ENCODE results near the gene SPATA2. TPM values are rescaled to one million over a fixed set of nuclear protein-coding genes. Genes with fewer than 3 reads are reported as not detected.

SPATA2 gene
- total RNA-seq, 2 experiments from 2014 or later: 8.4 to 9.0 TPM

- no peak for DNase-seq
- Mint-ChIP-seq H3K27me3 (no peaks in the 10 kb centered on the region), H3K36me3 (ENCODE audit: low read depth) (peaks cover 60% of the 10 kb centered on the region), H3K27ac (no peak overlapping the region), H3K4me3 (no peak overlapping the region), H3K9me3 (no peaks in the 10 kb centered on the region), H3K4me1 (peaks cover 30% of the 10 kb centered on the region)
- CTCF ChIA-PET: interaction anchor here (1.1 kb wide), 1 partner anchor 129 kb away, joined by 6 read pairs; no protein-coding TSS in a partner anchor
- POLR2A ChIA-PET: no interaction called here
Measured at GRCh38 chr20:49942942-49943341, 27.6 kb upstream of the SPATA2 start.

GRCh38 chr20:49942303-49942702 is 27.0 kb upstream of the SPATA2 start:
- POLR2A ChIA-PET: no interaction called here
- DNase-seq: no peak
- Mint-ChIP-seq H3K4me1 (peaks cover 36% of the 10 kb centered on the region), H3K9me3 (no peaks in the 10 kb centered on the region), H3K36me3 (ENCODE audit: low read depth) (peaks cover 56% of the 10 kb centered on the region), H3K27me3 (no peaks in the 10 kb centered on the region), H3K27ac (no peak overlapping the region), H3K4me3 (no peak overlapping the region)
- CTCF ChIA-PET: interaction anchor here (0.6 to 1.5 kb wide), 3 partner anchors 9 to 368 kb away, joined by 3 to 6 read pairs (median 3); no protein-coding TSS in a partner anchor

GRCh38 chr20:49941456-49941855 is 26.1 kb upstream of the SPATA2 start:
- Mint-ChIP-seq H3K4me1 (peaks cover 42% of the 10 kb centered on the region), H3K9me3 (no peaks in the 10 kb centered on the region), H3K27me3 (no peaks in the 10 kb centered on the region), H3K36me3 (ENCODE audit: low read depth) (peaks cover 54% of the 10 kb centered on the region), H3K27ac (no peak overlapping the region), H3K4me3 (no peak overlapping the region)
- ChIA-PET CTCF (interaction anchor here (0.6 to 1.5 kb wide), 2 partner anchors 10 to 367 kb away, joined by 3 read pairs; no protein-coding TSS in a partner anchor), POLR2A (no interaction called here)
- DNase-seq: no peak

GRCh38 chr20:49938173-49939163 is 23.1 kb upstream of the SPATA2 start:
- Mint-ChIP-seq H3K36me3 (ENCODE audit: low read depth) (peaks cover 30% of the 10 kb centered on the region), H3K9me3 (no peaks in the 10 kb centered on the region), H3K4me1 (peaks cover 54% of the 10 kb centered on the region), H3K27ac (no peak overlapping the region), H3K4me3 (peak overlapping the region; percentile 91), H3K27me3 (no peaks in the 10 kb centered on the region)
- DNase-seq: no peak
- POLR2A ChIA-PET: interaction anchor here (0.8 to 2.4 kb wide), 2 partner anchors 24 to 125 kb away, joined by 3 to 7 read pairs; partner anchors contain the start of gene SLC9A8
- CTCF ChIA-PET: interaction anchor here (0.6 to 1.7 kb wide), 6 partner anchors 24 to 171 kb away, joined by 3 to 9 read pairs (median 4); no protein-coding TSS in a partner anchor

GRCh38 chr20:49937027-49937929 is 21.9 kb upstream of the SPATA2 start:
- Mint-ChIP-seq H3K9me3 (no peaks in the 10 kb centered on the region), H3K27ac (peak overlapping the region; percentile 91), H3K36me3 (ENCODE audit: low read depth) (peaks cover 30% of the 10 kb centered on the region), H3K4me3 (peak overlapping the region; percentile 91), H3K27me3 (no peaks in the 10 kb centered on the region), H3K4me1 (peaks cover 54% of the 10 kb centered on the region)
- POLR2A ChIA-PET: interaction anchor here (0.7 to 2.4 kb wide), 13 partner anchors 9 to 401 kb away, joined by 3 to 26 read pairs (median 4); partner anchors contain the start of genes PEDS1, SLC9A8 and SPATA2
- CTCF ChIA-PET: interaction anchor here (0.6 to 1.8 kb wide), 9 partner anchors 9 to 172 kb away, joined by 3 to 9 read pairs (median 4); no protein-coding TSS in a partner anchor
- no peak for DNase-seq

- Mint-ChIP-seq H3K4me1 (peaks cover 52% of the 10 kb centered on the region), H3K36me3 (ENCODE audit: low read depth) (peaks cover 24% of the 10 kb centered on the region), H3K4me3 (peak within 1 kb of the TSS; percentile 91), H3K27me3 (no peaks in the 10 kb centered on the region), H3K9me3 (no peaks in the 10 kb centered on the region), H3K27ac (peak within 1 kb of the TSS; percentile 91)
- POLR2A ChIA-PET: interaction anchor here (0.7 to 2.4 kb wide), 18 partner anchors 10 to 607 kb away, joined by 3 to 26 read pairs (median 3); partner anchors contain the start of genes PEDS1, SLC9A8, SPATA2 and UBE2V1
- DNase-seq: peak; percentile 92
- CTCF ChIA-PET: interaction anchor here (0.6 to 1.8 kb wide), 13 partner anchors 8 to 340 kb away, joined by 3 to 9 read pairs (median 3); partner anchors contain the start of genes PEDS1 and UBE2V1
Measured at GRCh38 chr20:49936153-49937026, 21.1 kb upstream of the SPATA2 start, which contains the start of gene RNF114. RNF114 (plus strand) TSS chr20:49936397; CDS start chr20:49936413, 16 bp downstream.

- Mint-ChIP-seq H3K4me3 (peak overlapping the region; percentile 91), H3K27ac (peak overlapping the region; percentile 40), H3K36me3 (ENCODE audit: low read depth) (peaks cover 18% of the 10 kb centered on the region), H3K4me1 (peaks cover 46% of the 10 kb centered on the region), H3K9me3 (no peaks in the 10 kb centered on the region), H3K27me3 (peaks cover under 1% of the 10 kb centered on the region)
- ChIA-PET CTCF (interaction anchor here (0.7 to 1.6 kb wide), 8 partner anchors 9 to 340 kb away, joined by 3 to 4 read pairs (median 3); partner anchors contain the start of genes PEDS1, SPATA2 and UBE2V1), POLR2A (interaction anchor here (0.7 to 2.4 kb wide), 13 partner anchors 11 to 606 kb away, joined by 3 to 26 read pairs (median 3); partner anchors contain the start of genes SLC9A8, SPATA2 and UBE2V1)
- DNase-seq: no peak
Measured at GRCh38 chr20:49935746-49936152, 20.4 kb upstream of the SPATA2 start.

DNA sequence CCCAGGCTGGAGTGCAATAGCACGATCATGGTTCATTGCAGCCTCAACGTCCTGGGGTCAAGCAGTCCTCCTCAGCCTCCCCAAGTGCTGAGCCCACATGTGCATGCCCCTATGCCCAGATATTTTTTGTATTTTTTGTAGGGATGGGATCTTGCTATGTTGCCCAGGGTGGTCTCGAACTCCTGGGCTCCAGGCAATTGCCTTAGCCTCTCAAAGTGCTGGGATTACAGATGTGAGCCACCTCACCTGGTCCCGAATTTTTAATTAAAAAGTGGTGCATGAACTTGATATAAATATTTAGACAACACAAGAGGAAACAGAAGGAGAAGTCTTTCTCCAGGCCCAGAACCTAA is 13.8 kb upstream of the SPATA2 start:
- peaks cover 13% of the 10 kb centered on the region for H3K4me1 Mint-ChIP-seq
- ChIA-PET CTCF (no interaction called here), POLR2A (no interaction called here)
- peaks cover 7% of the 10 kb centered on the region for H3K27me3 Mint-ChIP-seq
- H3K9me3 Mint-ChIP-seq: no peaks in the 10 kb centered on the region
- H3K36me3 Mint-ChIP-seq (ENCODE audit: low read depth): no peaks in the 10 kb centered on the region
- no peak overlapping the region for H3K4me3 Mint-ChIP-seq
- H3K27ac Mint-ChIP-seq: no peak overlapping the region
- no peak for DNase-seq

DNA sequence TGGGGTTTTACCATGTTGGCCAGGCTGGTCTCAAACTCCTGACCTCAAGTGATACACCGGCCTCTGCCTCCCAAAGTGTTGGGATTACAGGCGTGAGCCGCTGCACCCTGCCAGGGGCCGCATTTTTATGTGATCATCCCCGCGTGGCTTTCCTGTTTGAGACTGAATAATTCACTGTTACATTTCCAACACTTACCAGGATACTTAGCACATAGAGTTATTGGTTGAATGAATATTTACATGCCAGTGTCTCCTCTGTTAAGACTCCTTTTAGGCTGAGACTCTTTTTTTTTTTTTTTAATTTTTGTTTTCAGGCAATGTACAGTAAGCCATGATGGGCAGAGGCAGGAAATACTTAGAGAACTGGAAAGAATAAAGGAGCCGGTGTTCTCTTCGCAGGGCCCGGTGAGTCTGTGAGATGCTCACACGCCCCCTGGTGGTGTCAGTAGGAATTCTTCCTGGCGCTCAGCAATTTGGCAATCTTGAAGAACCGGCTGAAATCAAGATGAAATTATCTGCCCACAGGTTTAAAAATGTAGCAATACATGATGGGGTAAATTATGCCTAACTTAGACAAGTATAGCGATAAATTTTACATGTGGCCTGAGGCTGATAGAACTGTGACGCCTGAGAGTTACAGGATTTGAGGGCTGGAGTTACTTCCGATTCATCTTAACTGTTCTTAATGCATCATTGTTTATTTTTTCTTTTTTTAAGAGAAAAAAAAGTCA is 13.2 kb upstream of the SPATA2 start:
- Mint-ChIP-seq H3K4me3 (no peak overlapping the region), H3K27me3 (peaks cover 7% of the 10 kb centered on the region), H3K9me3 (no peaks in the 10 kb centered on the region), H3K4me1 (peaks cover 8% of the 10 kb centered on the region), H3K27ac (no peak overlapping the region), H3K36me3 (ENCODE audit: low read depth) (no peaks in the 10 kb centered on the region)
- ChIA-PET POLR2A (no interaction called here), CTCF (interaction anchor here (0.9 to 1.0 kb wide), 2 partner anchors 8 to 387 kb away, joined by 3 to 6 read pairs; partner anchors contain the start of gene RNF114)
- peak; percentile 81 for DNase-seq

DNA sequence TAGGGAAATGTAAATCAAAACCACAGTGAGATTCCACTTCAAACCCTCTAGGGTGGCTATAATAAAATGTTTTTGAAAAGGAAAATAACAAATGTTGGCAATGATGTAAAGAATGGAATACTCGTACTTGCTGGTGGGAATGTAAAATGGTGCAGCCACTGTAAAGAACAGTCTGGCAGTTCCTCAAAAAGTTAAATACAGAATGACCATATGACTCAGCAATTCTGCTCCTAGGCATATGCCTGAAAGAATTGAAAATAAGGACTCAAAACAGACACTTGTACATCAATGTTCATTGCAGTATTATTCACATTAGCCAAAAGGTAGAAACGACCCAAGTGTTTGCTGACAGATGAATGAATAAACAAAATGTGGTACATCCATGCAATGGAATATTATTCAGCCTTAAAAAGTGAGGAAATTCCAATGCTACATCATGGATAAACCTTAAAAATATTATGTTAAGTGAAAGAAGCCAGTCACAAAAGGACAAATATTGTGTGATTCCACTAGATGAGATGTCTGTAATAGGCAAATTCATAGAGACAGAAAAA is 10.6 kb upstream of the SPATA2 start:
- ChIA-PET CTCF (interaction anchor here (0.6 to 1.1 kb wide), 2 partner anchors 9 to 159 kb away, joined by 3 to 5 read pairs; no protein-coding TSS in a partner anchor), POLR2A (no interaction called here)
- H3K9me3 Mint-ChIP-seq: no peaks in the 10 kb centered on the region

GRCh38 chr20:49924247-49924646 is 8.9 kb upstream of the SPATA2 start:
- no peaks in the 10 kb centered on the region for H3K36me3 Mint-ChIP-seq (ENCODE audit: low read depth)
- peaks cover 8% of the 10 kb centered on the region for H3K4me1 Mint-ChIP-seq
- H3K4me3 Mint-ChIP-seq: no peak overlapping the region
- ChIA-PET POLR2A (no interaction called here), CTCF (interaction anchor here (0.6 to 1.0 kb wide), 3 partner anchors 11 to 474 kb away, joined by 3 to 7 read pairs (median 3); no protein-coding TSS in a partner anchor)
- H3K27ac Mint-ChIP-seq: no peak overlapping the region
- H3K27me3 Mint-ChIP-seq: peaks cover 7% of the 10 kb centered on the region
- H3K9me3 Mint-ChIP-seq: no peaks in the 10 kb centered on the region
- no peak for DNase-seq

More for the DNA sequence above, 10.6 kb upstream of the SPATA2 start:
- Mint-ChIP-seq H3K36me3 (ENCODE audit: low read depth) (no peaks in the 10 kb centered on the region), H3K27me3 (peaks cover 9% of the 10 kb centered on the region), H3K4me1 (peaks cover 8% of the 10 kb centered on the region), H3K27ac (no peak overlapping the region), H3K4me3 (no peak overlapping the region)
- DNase-seq: no peak
